ENCODE results near the gene SPRN.

- TF ChIP-seq EZH2phosphoT487 (conservative IDR thresholded peaks at IDR 0.05; ENCODE audit: low read length) (no peak), CTCF (IDR thresholded peaks at IDR 0.05; ENCODE audit: insufficient read depth, low read length, poor library complexity, severe bottlenecking) (no peak)
Measured at GRCh38 chr10:133455196-133455595, 30.8 kb upstream of the SPRN start.

All from SU-DHL-6 (cell line).